GM19035 (cell line): ENCODE data around the gene FLT1.

Source experiments
- ATAC-seq: cut with Tn5 transposase; IDR thresholded peaks from one replicate; pipeline ENCODE4 v1.9.1; 2021; ENCODE audit not compliant: unreplicated experiment

Gene FLT1

GRCh38 chr13:28459911-28460310 lies 35.0 kb downstream of the FLT1 start:
- ATAC-seq, result no peak

- ATAC-seq, result no peak
Observed at GRCh38 chr13:28458608-28459007, 36.3 kb downstream of the FLT1 start.

GRCh38 chr13:28458051-28458450 lies 36.9 kb downstream of the FLT1 start:
- no peak for ATAC-seq

GRCh38 chr13:28457521-28457920 lies 37.4 kb downstream of the FLT1 start:
- no peak for ATAC-seq

GRCh38 chr13:28455580-28456194 lies 39.2 kb downstream of the FLT1 start:
- no peak for ATAC-seq

- ATAC-seq, result no peak
Observed at GRCh38 chr13:28452755-28453154, 42.2 kb downstream of the FLT1 start.

- no peak for ATAC-seq
Observed at GRCh38 chr13:28451482-28452217, 43.3 kb downstream of the FLT1 start.

GRCh38 chr13:28449826-28450773 lies 44.8 kb downstream of the FLT1 start:
- no peak for ATAC-seq

- no peak for ATAC-seq
Observed at GRCh38 chr13:28448651-28449358, 46.1 kb downstream of the FLT1 start.

- no peak for ATAC-seq
Observed at GRCh38 chr13:28447989-28448388, 46.9 kb downstream of the FLT1 start.

GRCh38 chr13:28447206-28447605 lies 47.7 kb downstream of the FLT1 start:
- ATAC-seq, result no peak

GRCh38 chr13:28442839-28443238 lies 52.1 kb downstream of the FLT1 start:
- ATAC-seq, result no peak

- no peak for ATAC-seq
Observed at GRCh38 chr13:28441529-28441928, 53.4 kb downstream of the FLT1 start.

GRCh38 chr13:28440774-28441504 lies 54.0 kb downstream of the FLT1 start:
- no peak for ATAC-seq

- ATAC-seq, result no peak
Observed at GRCh38 chr13:28438598-28439334, 56.2 kb downstream of the FLT1 start.

- no peak for ATAC-seq
Observed at GRCh38 chr13:28438067-28438466, 56.9 kb downstream of the FLT1 start.

- ATAC-seq, result no peak
Observed at GRCh38 chr13:28435917-28436316, 59.0 kb downstream of the FLT1 start.

GRCh38 chr13:28434926-28435325 lies 60.0 kb downstream of the FLT1 start:
- ATAC-seq, result no peak

GRCh38 chr13:28432816-28433560 lies 61.9 kb downstream of the FLT1 start:
- no peak for ATAC-seq
